Upper lobe of left lung (tissue), 4 donors: ENCODE data around the gene SERPINA6.

Source experiments
- POLR2AphosphoS5 ChIP-seq, 2 donors: sonication (generic); formaldehyde crosslinking; IDR thresholded peaks; one replicate each; pipeline ENCODE4 v1.5.1; 2017; ENCODE audit warnings: antibody characterized with exemption in 2 of 2
- TF ChIP-seq, protein P1 (sequence below), 6 experiments: fragments of 450-650 bp in 4 of 6; fragments of 200-600 bp in 2 of 6; sonication (generic) in 2 of 6; IDR thresholded peaks; one replicate each; pipeline ENCODE4 v1.5.1; 2016 to 2019; ENCODE audit warnings: antibody characterized with exemption in 6 of 6

DNA sequence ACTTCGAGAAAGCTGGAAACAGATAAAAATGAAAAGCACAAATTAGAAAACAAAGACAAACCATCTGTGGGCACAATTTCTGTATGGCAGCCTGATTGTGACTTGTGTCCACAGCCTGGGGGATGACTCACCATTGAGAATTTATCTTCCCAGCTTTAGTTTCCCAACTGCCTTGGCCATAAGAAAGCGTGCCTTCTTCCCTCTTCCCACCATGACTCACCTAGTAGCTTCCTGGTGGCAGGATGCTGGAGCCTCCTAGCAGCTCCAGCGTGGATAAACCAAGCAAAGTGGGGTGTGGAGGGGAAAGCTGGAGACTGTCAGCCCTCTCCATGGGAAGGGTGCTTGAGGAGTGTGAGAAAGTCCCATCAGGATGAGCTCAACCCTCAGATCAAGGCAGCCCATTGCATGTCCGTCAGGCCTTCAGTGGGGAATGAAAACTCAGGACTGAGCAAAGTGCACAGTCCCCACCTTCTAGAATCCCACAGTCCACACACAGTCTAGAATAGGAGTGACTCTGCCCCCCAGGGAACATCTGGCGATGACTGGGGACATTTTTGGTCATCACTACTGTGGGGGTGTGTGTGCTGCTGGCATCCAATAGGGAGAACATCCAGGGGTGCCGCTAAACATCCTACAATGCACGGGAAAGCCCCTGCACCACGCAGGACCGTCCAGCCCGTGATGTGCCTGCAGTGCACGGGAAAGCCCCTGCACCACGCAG lies 22.4 kb upstream of the SERPINA6 start:
- TF ChIP-seq POLR2AphosphoS5 (IDR thresholded peaks at IDR 0.05), result no peak
- TF ChIP-seq, protein P1, sequence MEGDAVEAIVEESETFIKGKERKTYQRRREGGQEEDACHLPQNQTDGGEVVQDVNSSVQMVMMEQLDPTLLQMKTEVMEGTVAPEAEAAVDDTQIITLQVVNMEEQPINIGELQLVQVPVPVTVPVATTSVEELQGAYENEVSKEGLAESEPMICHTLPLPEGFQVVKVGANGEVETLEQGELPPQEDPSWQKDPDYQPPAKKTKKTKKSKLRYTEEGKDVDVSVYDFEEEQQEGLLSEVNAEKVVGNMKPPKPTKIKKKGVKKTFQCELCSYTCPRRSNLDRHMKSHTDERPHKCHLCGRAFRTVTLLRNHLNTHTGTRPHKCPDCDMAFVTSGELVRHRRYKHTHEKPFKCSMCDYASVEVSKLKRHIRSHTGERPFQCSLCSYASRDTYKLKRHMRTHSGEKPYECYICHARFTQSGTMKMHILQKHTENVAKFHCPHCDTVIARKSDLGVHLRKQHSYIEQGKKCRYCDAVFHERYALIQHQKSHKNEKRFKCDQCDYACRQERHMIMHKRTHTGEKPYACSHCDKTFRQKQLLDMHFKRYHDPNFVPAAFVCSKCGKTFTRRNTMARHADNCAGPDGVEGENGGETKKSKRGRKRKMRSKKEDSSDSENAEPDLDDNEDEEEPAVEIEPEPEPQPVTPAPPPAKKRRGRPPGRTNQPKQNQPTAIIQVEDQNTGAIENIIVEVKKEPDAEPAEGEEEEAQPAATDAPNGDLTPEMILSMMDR (IDR thresholded peaks at IDR 0.05), result no peak
